ENCODE results near the gene HNRNPAB.

- TF ChIP-seq CTCF (conservative IDR thresholded peaks at IDR 0.05; ENCODE audit: low read depth, low read length), result no peak
- no peak for TF ChIP-seq EZH2 (IDR thresholded peaks at IDR 0.05; ENCODE audit: borderline replicate concordance, low read depth, low read length, poor library complexity, severe bottlenecking)
These were observed 3.6 kb downstream of the HNRNPAB start for GRCh38 chr5:178207917-178208280.

All from A673 (cell line).